Myocyte (in vitro differentiated cells): ENCODE data around the gene CAPRIN2. TPM values are rescaled to one million over a fixed set of nuclear protein-coding genes. Genes with fewer than 3 reads are reported as not detected.
A peak's percentile ranks its signal among the peaks of the same experiment; 100 is the strongest.

Experiments used
- DNase-seq: peaks from one replicate; pipeline ENCODE4 v3.0.0-alpha.2; 2012; ENCODE audit warnings: low read depth
- total RNA-seq: library from RNA; depleted of rRNA; stranded (reverse); fragments of >200 nt; gene quantifications from 2 replicates; pipeline ENCODE4 v1.2.3, GENCODE V29; 2014

Gene CAPRIN2
- total RNA-seq, 1 donor from 2014 or later: 30.0 TPM

GRCh38 chr12:30763053-30763452, 8.3 kb upstream of the CAPRIN2 start:
- no peak for DNase-seq

GRCh38 chr12:30761730-30762129, 7.0 kb upstream of the CAPRIN2 start:
- no peak for DNase-seq

- no peak for DNase-seq
These were observed 2.6 kb upstream of the CAPRIN2 start for GRCh38 chr12:30757316-30757715.

GRCh38 chr12:30756074-30756473, 1.3 kb upstream of the CAPRIN2 start:
- DNase-seq: no peak

- no peak for DNase-seq
These were observed 628 bp upstream of the CAPRIN2 start for GRCh38 chr12:30755395-30755762.

GRCh38 chr12:30754383-30754749, 385 bp downstream of the CAPRIN2 start:
- no peak for DNase-seq

GRCh38 chr12:30753751-30754382, 884 bp downstream of the CAPRIN2 start:
- peak; percentile 11 for DNase-seq

- peak; percentile 20 for DNase-seq
These were observed 1.5 kb downstream of the CAPRIN2 start for GRCh38 chr12:30753233-30753632.

- no peak for DNase-seq
These were observed 2.5 kb downstream of the CAPRIN2 start for GRCh38 chr12:30752255-30752654.

GRCh38 chr12:30748147-30748546, 6.6 kb downstream of the CAPRIN2 start:
- no peak for DNase-seq

GRCh38 chr12:30746190-30746589, 8.6 kb downstream of the CAPRIN2 start:
- DNase-seq: no peak

- no peak for DNase-seq
These were observed 10.4 kb downstream of the CAPRIN2 start for GRCh38 chr12:30744321-30744720.

- no peak for DNase-seq
These were observed 14.5 kb downstream of the CAPRIN2 start for GRCh38 chr12:30740274-30740673.

GRCh38 chr12:30739020-30739419, 15.7 kb downstream of the CAPRIN2 start:
- DNase-seq: no peak

GRCh38 chr12:30732954-30733637, 21.7 kb downstream of the CAPRIN2 start:
- no peak for DNase-seq

GRCh38 chr12:30730011-30730410, 24.7 kb downstream of the CAPRIN2 start:
- no peak for DNase-seq

- DNase-seq: no peak
These were observed 25.2 kb downstream of the CAPRIN2 start for GRCh38 chr12:30729547-30729946.

- DNase-seq: no peak
These were observed 28.1 kb downstream of the CAPRIN2 start for GRCh38 chr12:30726647-30727046.

GRCh38 chr12:30725739-30726138, 29.0 kb downstream of the CAPRIN2 start:
- peak; percentile 24 for DNase-seq

- DNase-seq: peak; percentile 19
These were observed 35.7 kb downstream of the CAPRIN2 start for GRCh38 chr12:30719060-30719459.

GRCh38 chr12:30707613-30708342, 47.0 kb downstream of the CAPRIN2 start:
- DNase-seq: no peak

- no peak for DNase-seq
These were observed 48.3 kb downstream of the CAPRIN2 start for GRCh38 chr12:30706476-30706875.

GRCh38 chr12:30701056-30701455, 53.7 kb downstream of the CAPRIN2 start:
- peak; percentile 45 for DNase-seq
